Ishikawa (cell line): ENCODE measurements around the gene GNG2.

ENCODE experiments used
- EP300 ChIP-seq: IDR thresholded peaks from 2 replicates; pipeline ENCODE4 v1.6.1; 2012; ENCODE audit warnings: borderline replicate concordance
- NFIC ChIP-seq: IDR thresholded peaks from 2 replicates; pipeline ENCODE4 v1.6.1; 2012
- RAD21 ChIP-seq: IDR thresholded peaks from 2 replicates; pipeline ENCODE4 v1.6.1; 2012; ENCODE audit warnings: low read depth
- TAF1 ChIP-seq: IDR thresholded peaks from 2 replicates; pipeline ENCODE4 v1.6.1; 2012; ENCODE audit warnings: low read depth, mild to moderate bottlenecking
- TCF12 ChIP-seq: IDR thresholded peaks from 2 replicates; pipeline ENCODE4 v1.6.1; 2012; ENCODE audit warnings: low read depth
- YY1 ChIP-seq: IDR thresholded peaks from 2 replicates; pipeline ENCODE4 v1.6.1; 2012; ENCODE audit warnings: low read depth
- TF ChIP-seq, protein P1 (sequence below): IDR thresholded peaks from 2 replicates; pipeline ENCODE4 v1.6.1; 2012; ENCODE audit warnings: low read depth, mild to moderate bottlenecking
- TF ChIP-seq, protein P2 (sequence below): IDR thresholded peaks from 2 replicates; pipeline ENCODE4 v1.6.1; 2012

- TF ChIP-seq, protein P1, sequence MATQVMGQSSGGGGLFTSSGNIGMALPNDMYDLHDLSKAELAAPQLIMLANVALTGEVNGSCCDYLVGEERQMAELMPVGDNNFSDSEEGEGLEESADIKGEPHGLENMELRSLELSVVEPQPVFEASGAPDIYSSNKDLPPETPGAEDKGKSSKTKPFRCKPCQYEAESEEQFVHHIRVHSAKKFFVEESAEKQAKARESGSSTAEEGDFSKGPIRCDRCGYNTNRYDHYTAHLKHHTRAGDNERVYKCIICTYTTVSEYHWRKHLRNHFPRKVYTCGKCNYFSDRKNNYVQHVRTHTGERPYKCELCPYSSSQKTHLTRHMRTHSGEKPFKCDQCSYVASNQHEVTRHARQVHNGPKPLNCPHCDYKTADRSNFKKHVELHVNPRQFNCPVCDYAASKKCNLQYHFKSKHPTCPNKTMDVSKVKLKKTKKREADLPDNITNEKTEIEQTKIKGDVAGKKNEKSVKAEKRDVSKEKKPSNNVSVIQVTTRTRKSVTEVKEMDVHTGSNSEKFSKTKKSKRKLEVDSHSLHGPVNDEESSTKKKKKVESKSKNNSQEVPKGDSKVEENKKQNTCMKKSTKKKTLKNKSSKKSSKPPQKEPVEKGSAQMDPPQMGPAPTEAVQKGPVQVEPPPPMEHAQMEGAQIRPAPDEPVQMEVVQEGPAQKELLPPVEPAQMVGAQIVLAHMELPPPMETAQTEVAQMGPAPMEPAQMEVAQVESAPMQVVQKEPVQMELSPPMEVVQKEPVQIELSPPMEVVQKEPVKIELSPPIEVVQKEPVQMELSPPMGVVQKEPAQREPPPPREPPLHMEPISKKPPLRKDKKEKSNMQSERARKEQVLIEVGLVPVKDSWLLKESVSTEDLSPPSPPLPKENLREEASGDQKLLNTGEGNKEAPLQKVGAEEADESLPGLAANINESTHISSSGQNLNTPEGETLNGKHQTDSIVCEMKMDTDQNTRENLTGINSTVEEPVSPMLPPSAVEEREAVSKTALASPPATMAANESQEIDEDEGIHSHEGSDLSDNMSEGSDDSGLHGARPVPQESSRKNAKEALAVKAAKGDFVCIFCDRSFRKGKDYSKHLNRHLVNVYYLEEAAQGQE = no peak
- no peak for TF ChIP-seq TAF1
- TF ChIP-seq, protein P2, sequence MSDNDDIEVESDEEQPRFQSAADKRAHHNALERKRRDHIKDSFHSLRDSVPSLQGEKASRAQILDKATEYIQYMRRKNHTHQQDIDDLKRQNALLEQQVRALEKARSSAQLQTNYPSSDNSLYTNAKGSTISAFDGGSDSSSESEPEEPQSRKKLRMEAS = no peak
- no peak for TF ChIP-seq YY1
- TF ChIP-seq EP300 = no peak
- no peak for TF ChIP-seq TCF12
- TF ChIP-seq NFIC = no peak
- no peak for TF ChIP-seq RAD21
Observed at GRCh38 chr14:51889851-51890250, 29.4 kb downstream of the GNG2 start.
